ENCODE measurements around the gene PANX2. TPM values are rescaled to one million over a fixed set of nuclear protein-coding genes. Genes with fewer than 3 reads are reported as not detected.

PANX2 gene
- total RNA-seq, 1 donor from 2014 or later, result 0.92 TPM

Other genes with a start within 250 kb of the PANX2 start
- 50.5 TPM for gene PIM3, start 210.0 kb upstream of the PANX2 start, total RNA-seq
- not detected for gene IL17REL, start 158.0 kb upstream of the PANX2 start, total RNA-seq
- gene TTLL8, start 112.4 kb upstream of the PANX2 start, total RNA-seq, result not detected
- gene MLC1, start 85.3 kb upstream of the PANX2 start, total RNA-seq, result not detected
- gene MOV10L1, start 80.7 kb upstream of the PANX2 start, total RNA-seq, result 0.12 TPM
- 32.6 TPM for gene TRABD, start 15.2 kb downstream of the PANX2 start, total RNA-seq
- gene SELENOO, start 30.3 kb downstream of the PANX2 start, total RNA-seq, result 13.3 TPM
- 14.8 TPM for gene TUBGCP6, start 74.3 kb downstream of the PANX2 start, total RNA-seq
- 17.7 TPM for gene HDAC10, start 80.5 kb downstream of the PANX2 start, total RNA-seq
- gene MAPK12, start 91.0 kb downstream of the PANX2 start, total RNA-seq, result 2.6 TPM
- gene MAPK11, start 99.6 kb downstream of the PANX2 start, total RNA-seq, result 5.8 TPM
- gene PLXNB2, start 136.9 kb downstream of the PANX2 start, total RNA-seq, result 148 TPM
- gene DENND6B, start 156.3 kb downstream of the PANX2 start, total RNA-seq, result 2.3 TPM
- 29.3 TPM for gene PPP6R2, start 172.6 kb downstream of the PANX2 start, total RNA-seq

All from esophagus mucosa (tissue), 1 donor.